DND-41 (cell line): ENCODE results near the gene AOPEP.

Source experiments
- ATAC-seq: fragments of 200-7000 bp; cut with Tn5 transposase; 3 replicates; pipeline ENCODE4 v1.9.1; 2021; ENCODE audit warnings: low read depth; ENCODE audit not compliant: insufficient read depth
- DNase-seq: peaks from one replicate; pipeline ENCODE4 v3.0.0-alpha.2; 2020
- H2AFZ ChIP-seq: 2 replicates; pipeline ENCODE4 v1.6.0; 2012; ENCODE audit warnings: low read depth, low read length
- H3K27ac ChIP-seq: 2 replicates; pipeline ENCODE4 v1.5.1; 2012; ENCODE audit warnings: low read length, inconsistent platforms
- H3K27me3 ChIP-seq: fragments of 200-600 bp; sonication (generic); 2 replicates; pipeline ENCODE4 v1.6.0; 2012; ENCODE audit warnings: low read length, mild to moderate bottlenecking, inconsistent platforms; ENCODE audit not compliant: insufficient read depth, poor library complexity
- H3K36me3 ChIP-seq: 2 replicates; pipeline ENCODE4 v1.5.1; 2012; ENCODE audit warnings: low read length, inconsistent platforms; ENCODE audit not compliant: insufficient read depth
- H3K4me1 ChIP-seq: 2 replicates; pipeline ENCODE4 v1.5.1; 2012; ENCODE audit warnings: mild to moderate bottlenecking, low read length; ENCODE audit not compliant: insufficient read depth
- H3K4me2 ChIP-seq: 2 replicates; pipeline ENCODE4 v1.6.0; 2012; ENCODE audit warnings: mild to moderate bottlenecking, moderate library complexity, low read length, inconsistent platforms; ENCODE audit not compliant: insufficient read depth
- H3K4me3 ChIP-seq, 2 experiments: fragments of 200-600 bp in 1 of 2; shearing (Covaris generic) in 1 of 2; 2 replicates each; pipeline ENCODE4 v1.5.1; 2012 to 2016; ENCODE audit warnings: inconsistent platforms in 2 of 2, low read length in 2 of 2, mild to moderate bottlenecking in 2 of 2, low read depth in 1 of 2, moderate library complexity in 1 of 2
- H3K79me2 ChIP-seq: 2 replicates; pipeline ENCODE4 v1.6.0; 2012; ENCODE audit warnings: low read length, inconsistent platforms; ENCODE audit not compliant: insufficient read depth
- H3K9ac ChIP-seq: 2 replicates; pipeline ENCODE4 v1.6.0; 2012; ENCODE audit warnings: low read depth, mild to moderate bottlenecking, inconsistent platforms, low read length, moderate library complexity
- H3K9me3 ChIP-seq: 2 replicates; pipeline ENCODE4 v1.5.1; 2012; ENCODE audit warnings: low read length, moderate library complexity, mild to moderate bottlenecking, inconsistent platforms; ENCODE audit not compliant: insufficient read depth, severe bottlenecking
- H4K20me1 ChIP-seq: 2 replicates; pipeline ENCODE4 v1.6.0; 2012; ENCODE audit warnings: low read length; ENCODE audit not compliant: insufficient read depth
- EZH2 ChIP-seq: IDR thresholded peaks from 3 replicates; pipeline ENCODE4 v1.6.1; 2012; ENCODE audit warnings: borderline replicate concordance, low read depth, mild to moderate bottlenecking, moderate library complexity, low read length, inconsistent platforms; ENCODE audit not compliant: severe bottlenecking
- TF ChIP-seq, protein P1 (sequence below): IDR thresholded peaks from 2 replicates; pipeline ENCODE4 v1.5.1; 2012; ENCODE audit warnings: borderline replicate concordance, low read length, moderate library complexity, mild to moderate bottlenecking; ENCODE audit not compliant: poor library complexity, severe bottlenecking; ENCODE audit errors: extremely low read depth

AOPEP gene

DNA sequence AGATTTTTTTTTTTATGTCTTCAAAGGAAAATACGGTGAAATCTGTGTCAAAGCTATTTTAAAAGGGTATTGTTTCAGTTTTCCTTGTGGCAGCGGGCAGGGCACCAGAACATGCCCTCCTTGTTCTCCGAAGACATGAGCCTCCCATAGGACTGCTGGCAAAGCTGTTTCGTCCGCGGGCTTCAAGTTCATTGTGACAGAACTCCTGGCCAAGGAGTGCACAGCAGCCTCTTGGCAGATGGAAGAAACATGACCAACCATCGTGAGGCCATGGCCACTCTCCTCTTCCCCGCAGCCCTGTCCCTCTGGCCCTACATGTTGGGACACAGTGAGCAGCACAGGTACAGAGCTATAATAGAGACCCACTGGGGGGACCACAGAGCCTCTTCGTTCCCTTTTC, 99.5 kb downstream of the AOPEP start:
- H4K20me1 ChIP-seq, result no peaks in the 10 kb centered on the region
- H3K4me1 ChIP-seq, result no peaks in the 10 kb centered on the region
- H3K9me3 ChIP-seq, result no peaks in the 10 kb centered on the region
- ATAC-seq, result no peak
- TF ChIP-seq, protein P1, sequence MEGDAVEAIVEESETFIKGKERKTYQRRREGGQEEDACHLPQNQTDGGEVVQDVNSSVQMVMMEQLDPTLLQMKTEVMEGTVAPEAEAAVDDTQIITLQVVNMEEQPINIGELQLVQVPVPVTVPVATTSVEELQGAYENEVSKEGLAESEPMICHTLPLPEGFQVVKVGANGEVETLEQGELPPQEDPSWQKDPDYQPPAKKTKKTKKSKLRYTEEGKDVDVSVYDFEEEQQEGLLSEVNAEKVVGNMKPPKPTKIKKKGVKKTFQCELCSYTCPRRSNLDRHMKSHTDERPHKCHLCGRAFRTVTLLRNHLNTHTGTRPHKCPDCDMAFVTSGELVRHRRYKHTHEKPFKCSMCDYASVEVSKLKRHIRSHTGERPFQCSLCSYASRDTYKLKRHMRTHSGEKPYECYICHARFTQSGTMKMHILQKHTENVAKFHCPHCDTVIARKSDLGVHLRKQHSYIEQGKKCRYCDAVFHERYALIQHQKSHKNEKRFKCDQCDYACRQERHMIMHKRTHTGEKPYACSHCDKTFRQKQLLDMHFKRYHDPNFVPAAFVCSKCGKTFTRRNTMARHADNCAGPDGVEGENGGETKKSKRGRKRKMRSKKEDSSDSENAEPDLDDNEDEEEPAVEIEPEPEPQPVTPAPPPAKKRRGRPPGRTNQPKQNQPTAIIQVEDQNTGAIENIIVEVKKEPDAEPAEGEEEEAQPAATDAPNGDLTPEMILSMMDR, result no peak
- TF ChIP-seq EZH2, result no peak
- H3K27ac ChIP-seq, result no peak overlapping the region
- no peak overlapping the region for H3K9ac ChIP-seq
- no peak for DNase-seq
- peaks cover 4% of the 10 kb centered on the region; the same call in 1 of the 2 replicates for H3K36me3 ChIP-seq
- no peak overlapping the region for H3K4me2 ChIP-seq
- H3K79me2 ChIP-seq, result no peaks in the 10 kb centered on the region
- H3K4me3 ChIP-seq, result no peak overlapping the region
- H2AFZ ChIP-seq, result no peak overlapping the region
- H3K27me3 ChIP-seq, result no peaks in the 10 kb centered on the region

DNA sequence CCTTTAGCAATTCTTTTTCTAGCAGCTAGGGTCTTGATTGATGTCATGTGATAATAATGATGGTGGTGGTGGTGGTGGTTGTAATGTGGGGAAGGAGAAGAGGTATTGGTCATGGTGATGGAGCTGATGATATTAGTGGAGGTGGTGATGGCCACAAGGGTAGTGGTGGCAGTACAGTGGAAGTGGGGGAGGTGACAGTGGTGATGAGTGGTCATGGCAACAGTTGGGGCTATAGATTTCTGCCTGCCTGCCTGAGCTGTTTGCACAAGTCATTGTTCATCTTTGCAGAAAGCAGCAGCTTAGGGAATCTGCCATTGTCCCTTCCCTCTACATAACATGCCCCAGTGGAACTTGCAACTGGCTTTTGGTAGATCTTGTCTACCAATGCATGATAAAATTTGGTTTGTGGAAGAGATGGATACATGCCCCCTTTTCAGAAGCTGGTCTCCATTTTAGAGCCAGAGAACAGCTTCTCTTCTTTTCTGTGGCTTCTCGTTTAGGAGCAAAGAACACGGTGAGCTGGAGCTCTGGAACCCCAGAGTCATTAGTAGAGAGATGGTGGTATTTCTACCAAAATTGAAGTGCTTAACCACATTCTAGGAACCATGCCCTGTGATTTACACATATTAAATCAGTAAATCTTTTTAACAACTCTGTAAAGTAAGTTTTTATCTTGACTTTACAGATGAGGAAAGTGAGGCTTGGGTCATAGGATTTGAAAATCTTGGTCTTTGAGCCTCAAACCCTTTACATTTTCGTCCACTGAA, 100.3 kb downstream of the AOPEP start:
- no peaks in the 10 kb centered on the region for H3K4me1 ChIP-seq
- H3K4me3 ChIP-seq, result no peak overlapping the region
- H3K27me3 ChIP-seq, result no peaks in the 10 kb centered on the region
- H3K4me2 ChIP-seq, result no peak overlapping the region
- DNase-seq (no peak), ATAC-seq (no peak)
- no peaks in the 10 kb centered on the region for H3K79me2 ChIP-seq
- peaks cover 4% of the 10 kb centered on the region; the same call in 1 of the 2 replicates for H3K36me3 ChIP-seq
- H3K9ac ChIP-seq, result no peak overlapping the region
- no peak overlapping the region for H2AFZ ChIP-seq
- no peaks in the 10 kb centered on the region for H4K20me1 ChIP-seq
- no peaks in the 10 kb centered on the region for H3K9me3 ChIP-seq
- TF ChIP-seq EZH2, result no peak
- TF ChIP-seq, protein P1, result no peak
- H3K27ac ChIP-seq, result no peak overlapping the region

DNA sequence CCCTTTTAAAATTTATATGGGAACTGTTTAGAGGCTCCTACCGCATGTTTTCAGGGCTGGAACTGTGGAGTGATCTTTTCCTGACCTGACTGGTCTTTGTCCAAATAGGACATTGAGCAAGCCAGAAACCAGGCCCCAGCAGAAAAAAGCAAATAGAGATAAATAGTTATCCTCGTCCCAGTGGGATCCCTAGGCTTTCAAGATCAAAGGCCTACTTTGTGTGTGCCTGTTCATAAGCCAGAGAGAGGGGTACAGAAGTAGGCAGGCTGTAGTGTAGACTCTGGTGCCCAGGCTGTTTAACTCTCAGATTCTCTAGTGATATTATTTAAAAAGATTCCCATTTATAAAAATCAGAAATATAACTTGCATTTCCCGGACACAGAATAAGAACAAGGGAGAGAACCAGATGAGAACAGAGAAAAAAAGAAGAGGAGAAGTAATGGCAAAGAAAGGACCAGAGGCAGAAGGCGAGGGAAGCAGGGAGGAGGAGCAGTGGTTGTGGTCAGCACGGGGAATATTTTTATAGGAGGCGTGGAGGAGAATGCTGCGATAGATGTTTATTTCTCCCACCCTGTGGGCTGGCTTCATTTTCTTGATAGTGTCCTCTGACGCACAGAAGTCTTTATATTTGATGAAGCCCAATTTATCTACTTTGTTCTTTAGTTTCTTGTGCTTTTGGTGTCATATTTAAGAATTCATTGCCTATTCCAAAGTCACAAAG, 101.2 kb downstream of the AOPEP start:
- no peaks in the 10 kb centered on the region for H3K9me3 ChIP-seq
- ATAC-seq, result no peak
- no peaks in the 10 kb centered on the region for H4K20me1 ChIP-seq
- no peak for TF ChIP-seq EZH2
- TF ChIP-seq, protein P1, result no peak
- H3K9ac ChIP-seq, result no peak overlapping the region
- H3K4me2 ChIP-seq, result no peak overlapping the region
- no peak overlapping the region for H3K27ac ChIP-seq
- H3K27me3 ChIP-seq, result no peaks in the 10 kb centered on the region
- no peak for DNase-seq
- H3K4me3 ChIP-seq, result no peak overlapping the region
- no peaks in the 10 kb centered on the region for H3K4me1 ChIP-seq
- H3K36me3 ChIP-seq, result peaks cover 4% of the 10 kb centered on the region; the same call in 1 of the 2 replicates
- H3K79me2 ChIP-seq, result no peaks in the 10 kb centered on the region
- H2AFZ ChIP-seq, result no peak overlapping the region
